H1 (cell line): ENCODE measurements around the gene PPP1CC.
"Not testable (repeated sequence)": the region's sequence is repeated elsewhere in the genome, so short reads cannot be mapped to it uniquely, and the experiment has no call there.

Source experiments
- CHD2 ChIP-seq: IDR thresholded peaks from 2 replicates; pipeline ENCODE4 v1.6.1; 2012; ENCODE audit warnings: low read length, improper control_type of control experiment
- CTCF ChIP-seq, 3 experiments: IDR thresholded peaks; 1 replicate in 2 of 3; 2 replicates in 1 of 3; pipeline versions ENCODE4 v1.5.1 to v1.6.1; 2011; ENCODE audit warnings: low read length in 3 of 3, mild to moderate bottlenecking in 3 of 3, inconsistent platforms in 2 of 3, low read depth in 1 of 3, moderate library complexity in 1 of 3; ENCODE audit not compliant: insufficient read depth in 1 of 3; ENCODE audit errors: control extremely low read depth in 1 of 3
- EP300 ChIP-seq, 2 experiments: IDR thresholded peaks; 1 replicate in 1 of 2; 2 replicates in 1 of 2; pipeline ENCODE4 v1.6.1; 2011 to 2012; ENCODE audit warnings: low read depth in 2 of 2, low read length in 2 of 2, mild to moderate bottlenecking in 2 of 2, borderline replicate concordance in 1 of 2, inconsistent platforms in 1 of 2, moderate library complexity in 1 of 2
- JUN ChIP-seq: IDR thresholded peaks from 2 replicates; pipeline ENCODE4 v1.6.1; 2011; ENCODE audit warnings: low read depth, mild to moderate bottlenecking, improper control_type of control experiment, low read length
- MAFK ChIP-seq: IDR thresholded peaks from 2 replicates; pipeline ENCODE4 v1.6.1; 2012; ENCODE audit warnings: low read depth, mild to moderate bottlenecking, improper control_type of control experiment, low read length
- PHF8 ChIP-seq: fragments of 200-600 bp; sonication (generic); conservative IDR thresholded peaks from 2 replicates; pipeline ENCODE4 v1.7.1; 2012; ENCODE audit warnings: low read depth, mild to moderate bottlenecking, inconsistent platforms, low read length, moderate library complexity
- SIRT6 ChIP-seq: IDR thresholded peaks from one replicate; pipeline ENCODE4 v1.7.1; 2012; ENCODE audit warnings: low read length, inconsistent platforms
- SUZ12 ChIP-seq: fragments of 200-600 bp; sonication (generic); IDR thresholded peaks from 2 replicates; pipeline ENCODE4 v1.6.1; 2012; ENCODE audit warnings: mild to moderate bottlenecking, inconsistent platforms, low read length, moderate library complexity, mixed read lengths

DNA sequence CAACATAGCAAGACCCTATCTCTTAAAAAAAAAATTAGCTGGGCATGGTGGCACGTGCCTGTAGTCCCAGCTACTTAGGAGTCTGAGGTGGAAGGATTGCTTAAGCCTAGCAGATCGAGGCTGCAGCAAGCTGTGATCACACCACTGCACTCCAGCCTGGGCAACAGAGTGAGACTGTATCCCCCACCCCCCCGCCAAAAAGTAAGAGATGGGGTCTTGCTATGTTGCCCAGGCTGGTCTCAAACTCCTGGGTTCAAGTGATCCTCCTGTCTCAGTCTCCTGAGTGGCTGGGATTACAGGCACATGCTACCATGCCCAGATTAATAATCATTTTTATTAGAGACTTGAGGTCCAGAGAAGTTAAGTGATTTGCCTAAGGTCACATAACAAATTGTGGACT, 22.9 kb upstream of the PPP1CC start:
- TF ChIP-seq JUN; MAFK; SUZ12; CTCF (IDR thresholded peaks at IDR 0.05; ENCODE audit: control extremely low read depth in 1 of 3, insufficient read depth in 1 of 3, low read depth in 1 of 3, low read length in 3 of 3); CHD2; PHF8; EP300 (IDR thresholded peaks at IDR 0.05; ENCODE audit: borderline replicate concordance in 1 of 2, low read depth in 2 of 2, low read length in 2 of 2); SIRT6: not testable (repeated sequence)
